ENCODE measurements around the gene STARD3. TPM values are rescaled to one million over a fixed set of nuclear protein-coding genes. Genes with fewer than 3 reads are reported as not detected.

STARD3 gene
- total RNA-seq, 2 experiments from 2014 or later: 70.5 to 75.7 TPM

- H3K9me3 Mint-ChIP-seq (ENCODE audit: low read depth): no peaks in the 10 kb centered on the region
- DNase-seq (no peak), ATAC-seq (no peak)
- CTCF ChIA-PET: interaction anchor here (1.3 to 12.9 kb wide), 3 partner anchors 14 to 91 kb away, joined by 4 to 300 read pairs (median 17); partner anchors contain the start of gene PPP1R1B
- H3K27me3 Mint-ChIP-seq: no peaks in the 10 kb centered on the region
- H3K4me1 Mint-ChIP-seq: peaks cover 53% of the 10 kb centered on the region
- H3K36me3 Mint-ChIP-seq: peaks cover 1% of the 10 kb centered on the region
- no peak overlapping the region for H3K27ac Mint-ChIP-seq
- H3K4me3 Mint-ChIP-seq: no peak overlapping the region
Observed at GRCh38 chr17:39639566-39640458, 2.9 kb downstream of the STARD3 start.

GRCh38 chr17:39640591-39641031, 3.7 kb downstream of the STARD3 start:
- H3K9me3 Mint-ChIP-seq (ENCODE audit: low read depth): no peaks in the 10 kb centered on the region
- H3K27me3 Mint-ChIP-seq: no peaks in the 10 kb centered on the region
- H3K4me3 Mint-ChIP-seq: no peak overlapping the region
- peaks cover 3% of the 10 kb centered on the region for H3K36me3 Mint-ChIP-seq
- peaks cover 54% of the 10 kb centered on the region for H3K4me1 Mint-ChIP-seq
- CTCF ChIA-PET: interaction anchor here (1.1 to 12.9 kb wide), 4 partner anchors 13 to 91 kb away, joined by 3 to 300 read pairs (median 10); partner anchors contain the start of gene PPP1R1B
- no peak overlapping the region for H3K27ac Mint-ChIP-seq
- no peak for ATAC-seq
- no peak for DNase-seq

- Mint-ChIP-seq H3K4me1 (peaks cover 52% of the 10 kb centered on the region), H3K27me3 (no peaks in the 10 kb centered on the region), H3K36me3 (peaks cover 3% of the 10 kb centered on the region), H3K4me3 (no peak overlapping the region), H3K27ac (no peak overlapping the region), H3K9me3 (ENCODE audit: low read depth) (no peaks in the 10 kb centered on the region)
- ATAC-seq (no peak), DNase-seq (no peak)
- CTCF ChIA-PET: interaction anchor here (1.1 to 18.0 kb wide), 4 partner anchors 12 to 91 kb away, joined by 3 to 307 read pairs (median 27); partner anchors contain the start of gene PPP1R1B
Observed at GRCh38 chr17:39641097-39641496, 4.2 kb downstream of the STARD3 start.

- DNase-seq (no peak), ATAC-seq (no peak)
- CTCF ChIA-PET: interaction anchor here (1.3 to 18.0 kb wide), 3 partner anchors 11 to 40 kb away, joined by 4 to 307 read pairs (median 50); partner anchors contain the start of gene PPP1R1B
- Mint-ChIP-seq H3K4me1 (peaks cover 45% of the 10 kb centered on the region), H3K4me3 (no peak overlapping the region), H3K9me3 (ENCODE audit: low read depth) (no peaks in the 10 kb centered on the region), H3K27me3 (no peaks in the 10 kb centered on the region), H3K27ac (no peak overlapping the region), H3K36me3 (peaks cover 3% of the 10 kb centered on the region)
Observed at GRCh38 chr17:39641883-39642282, 4.9 kb downstream of the STARD3 start.

GRCh38 chr17:39642291-39643074, 5.5 kb downstream of the STARD3 start:
- Mint-ChIP-seq H3K9me3 (ENCODE audit: low read depth) (no peaks in the 10 kb centered on the region), H3K4me1 (peaks cover 45% of the 10 kb centered on the region), H3K27ac (no peak overlapping the region), H3K4me3 (no peak overlapping the region), H3K36me3 (peaks cover 3% of the 10 kb centered on the region), H3K27me3 (no peaks in the 10 kb centered on the region)
- no peak for ATAC-seq
- CTCF ChIA-PET: interaction anchor here (0.7 to 18.0 kb wide), 5 partner anchors 10 to 317 kb away, joined by 3 to 307 read pairs (median 4); partner anchors contain the start of gene PPP1R1B
- no peak for DNase-seq

- Mint-ChIP-seq H3K27me3 (no peaks in the 10 kb centered on the region), H3K4me1 (peaks cover 37% of the 10 kb centered on the region), H3K36me3 (peaks cover 2% of the 10 kb centered on the region), H3K9me3 (ENCODE audit: low read depth) (no peaks in the 10 kb centered on the region), H3K4me3 (no peak overlapping the region), H3K27ac (no peak overlapping the region)
- CTCF ChIA-PET: interaction anchor here (0.7 to 18.0 kb wide), 5 partner anchors 10 to 317 kb away, joined by 3 to 307 read pairs (median 4); partner anchors contain the start of gene PPP1R1B
- ATAC-seq (no peak), DNase-seq (no peak)
Observed at GRCh38 chr17:39643271-39643670, 6.3 kb downstream of the STARD3 start.

GRCh38 chr17:39647256-39647655, 10.3 kb downstream of the STARD3 start:
- Mint-ChIP-seq H3K36me3 (peaks cover 4% of the 10 kb centered on the region), H3K27me3 (no peaks in the 10 kb centered on the region), H3K9me3 (ENCODE audit: low read depth) (no peaks in the 10 kb centered on the region), H3K4me3 (no peak overlapping the region), H3K4me1 (peaks cover 23% of the 10 kb centered on the region), H3K27ac (no peak overlapping the region)
- CTCF ChIA-PET: interaction anchor here (0.6 to 18.0 kb wide), 2 partner anchors 20 to 21 kb away, joined by 3 to 307 read pairs; partner anchors contain the start of genes PNMT and PPP1R1B
- no peak for ATAC-seq
- DNase-seq: no peak

GRCh38 chr17:39648616-39649366, 11.8 kb downstream of the STARD3 start:
- CTCF ChIA-PET: interaction anchor here (1.2 to 18.0 kb wide), 2 partner anchors 22 kb away, joined by 3 to 307 read pairs; partner anchors contain the start of gene PPP1R1B
- Mint-ChIP-seq H3K27ac (no peak overlapping the region), H3K9me3 (ENCODE audit: low read depth) (no peaks in the 10 kb centered on the region), H3K27me3 (no peaks in the 10 kb centered on the region), H3K4me3 (no peak overlapping the region), H3K36me3 (peaks cover 4% of the 10 kb centered on the region), H3K4me1 (peaks cover 13% of the 10 kb centered on the region)
- ATAC-seq (no peak), DNase-seq (no peak)

GRCh38 chr17:39650121-39650579, 13.2 kb downstream of the STARD3 start:
- Mint-ChIP-seq H3K27ac (no peak overlapping the region), H3K9me3 (ENCODE audit: low read depth) (no peaks in the 10 kb centered on the region), H3K36me3 (peaks cover 4% of the 10 kb centered on the region), H3K4me1 (peaks cover 13% of the 10 kb centered on the region), H3K4me3 (no peak overlapping the region), H3K27me3 (no peaks in the 10 kb centered on the region)
- DNase-seq (no peak), ATAC-seq (no peak)
- CTCF ChIA-PET: interaction anchor here (0.6 to 18.0 kb wide), 8 partner anchors 7 to 80 kb away, joined by 3 to 307 read pairs (median 5); partner anchors contain the start of genes MIEN1, PNMT and PPP1R1B

GRCh38 chr17:39651923-39652586, 15.1 kb downstream of the STARD3 start:
- H3K4me3 Mint-ChIP-seq: no peak overlapping the region
- CTCF ChIA-PET: interaction anchor here (0.9 to 18.0 kb wide), 10 partner anchors 9 to 104 kb away, joined by 3 to 307 read pairs (median 11); partner anchors contain the start of genes PNMT, PPP1R1B and TCAP
- H3K27ac Mint-ChIP-seq: no peak overlapping the region
- ATAC-seq (no peak), DNase-seq (no peak)
- no peaks in the 10 kb centered on the region for H3K27me3 Mint-ChIP-seq
- peaks cover 2% of the 10 kb centered on the region for H3K36me3 Mint-ChIP-seq
- H3K4me1 Mint-ChIP-seq: peaks cover 12% of the 10 kb centered on the region
- no peaks in the 10 kb centered on the region for H3K9me3 Mint-ChIP-seq (ENCODE audit: low read depth)

- peaks cover 12% of the 10 kb centered on the region for H3K4me1 Mint-ChIP-seq
- H3K27ac Mint-ChIP-seq: no peak overlapping the region
- ATAC-seq: no peak
- no peak for DNase-seq
- H3K4me3 Mint-ChIP-seq: no peak overlapping the region
- no peaks in the 10 kb centered on the region for H3K27me3 Mint-ChIP-seq
- CTCF ChIA-PET: interaction anchor here (0.9 to 18.0 kb wide), 11 partner anchors 9 to 105 kb away, joined by 3 to 307 read pairs (median 13); partner anchors contain the start of genes PGAP3, PNMT, PPP1R1B and TCAP
- no peaks in the 10 kb centered on the region for H3K9me3 Mint-ChIP-seq (ENCODE audit: low read depth)
- H3K36me3 Mint-ChIP-seq: peaks cover 2% of the 10 kb centered on the region
Observed at GRCh38 chr17:39652587-39653315, 15.8 kb downstream of the STARD3 start.

Data from activated CD8-positive, alpha-beta memory T cell treated with anti-CD3 and anti-CD28 coated beads, Interleukin-2, amount 10 ng/mL, durations not matched to agents 7 days and 5 days (primary cell).